IPS-15b (cell line): ENCODE data around the gene AK5.

Source experiments
- H3K27me3 ChIP-seq: one replicate; pipeline ENCODE4 v1.6.1; 2013; ENCODE audit warnings: low read length; ENCODE audit not compliant: control insufficient read depth, insufficient read depth
- H3K36me3 ChIP-seq: one replicate; pipeline ENCODE4 v1.6.1; 2013; ENCODE audit warnings: low read length; ENCODE audit not compliant: control insufficient read depth, insufficient read depth
- H3K4me1 ChIP-seq: one replicate; pipeline ENCODE4 v1.6.1; 2013; ENCODE audit warnings: mild to moderate bottlenecking, low read length; ENCODE audit not compliant: control insufficient read depth, insufficient read depth
- H3K4me3 ChIP-seq: one replicate; pipeline ENCODE4 v1.5.1; 2013; ENCODE audit warnings: low read depth, low read length
- H3K9ac ChIP-seq: one replicate; pipeline ENCODE4 v1.6.1; 2013; ENCODE audit warnings: low read depth, mild to moderate bottlenecking, low read length
- H3K9me3 ChIP-seq: one replicate; pipeline ENCODE4 v1.6.1; 2013; ENCODE audit warnings: mild to moderate bottlenecking, low read length; ENCODE audit not compliant: control insufficient read depth, insufficient read depth

AK5 gene

DNA sequence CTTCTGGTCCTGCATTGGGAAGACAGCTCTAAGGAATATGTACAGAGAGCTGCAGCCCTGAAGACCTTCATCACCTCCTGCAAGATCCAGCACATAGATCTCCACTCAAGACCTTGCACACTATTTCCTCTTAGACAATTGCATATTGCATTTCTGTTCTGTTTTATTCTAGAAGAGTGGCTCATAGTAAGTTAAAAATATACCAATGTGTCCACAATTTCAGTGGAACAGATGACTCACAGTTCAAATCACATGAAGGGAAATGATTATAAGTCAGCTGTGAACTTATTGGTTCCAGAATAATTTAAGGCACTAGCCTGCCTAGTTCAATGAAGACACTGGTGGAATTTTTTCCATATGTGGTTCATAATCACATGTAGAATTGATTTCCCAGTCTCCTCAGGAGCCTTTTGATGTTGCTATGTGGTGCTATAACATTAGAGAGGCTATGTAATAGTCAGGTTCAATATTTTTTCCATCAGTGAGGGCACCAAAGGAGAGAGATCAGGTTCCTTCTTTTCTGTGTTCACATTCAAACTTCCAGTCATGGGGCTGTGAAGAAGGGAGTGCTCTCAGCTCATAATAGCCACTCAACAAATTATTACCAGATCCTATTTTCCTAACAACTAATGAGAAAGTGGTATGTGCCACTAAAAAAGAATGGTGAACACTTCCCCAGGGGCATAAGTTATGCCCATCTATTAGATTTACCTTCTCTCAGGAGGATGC lies 9.8 kb upstream of the AK5 start:
- Histone ChIP-seq H3K36me3 (no peaks in the 10 kb centered on the region), H3K4me1 (peaks cover 4% of the 10 kb centered on the region), H3K9ac (no peak overlapping the region), H3K27me3 (no peaks in the 10 kb centered on the region), H3K4me3 (no peak overlapping the region), H3K9me3 (no peaks in the 10 kb centered on the region)

DNA sequence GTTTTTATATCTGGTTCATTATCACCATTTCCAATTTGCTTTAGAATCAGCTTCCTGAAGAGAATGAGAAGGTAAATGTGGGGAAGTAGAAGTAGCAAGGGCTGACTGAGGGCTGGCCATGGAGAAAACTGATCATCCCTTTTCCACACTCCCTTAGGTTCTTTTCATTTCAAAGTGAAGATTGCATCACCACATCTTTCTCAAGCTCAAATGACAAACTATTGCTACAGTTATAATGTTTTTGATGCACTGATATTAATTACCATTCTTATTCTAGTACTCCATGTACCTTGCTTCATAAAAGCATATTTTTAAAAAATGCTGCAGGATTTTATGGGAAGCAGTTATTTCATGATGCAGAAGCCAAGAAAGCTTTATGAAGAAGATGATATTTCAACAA lies 7.9 kb upstream of the AK5 start:
- Histone ChIP-seq H3K9me3 (no peaks in the 10 kb centered on the region), H3K27me3 (peaks cover 5% of the 10 kb centered on the region), H3K36me3 (no peaks in the 10 kb centered on the region), H3K9ac (no peak overlapping the region), H3K4me1 (peaks cover 4% of the 10 kb centered on the region), H3K4me3 (no peak overlapping the region)

DNA sequence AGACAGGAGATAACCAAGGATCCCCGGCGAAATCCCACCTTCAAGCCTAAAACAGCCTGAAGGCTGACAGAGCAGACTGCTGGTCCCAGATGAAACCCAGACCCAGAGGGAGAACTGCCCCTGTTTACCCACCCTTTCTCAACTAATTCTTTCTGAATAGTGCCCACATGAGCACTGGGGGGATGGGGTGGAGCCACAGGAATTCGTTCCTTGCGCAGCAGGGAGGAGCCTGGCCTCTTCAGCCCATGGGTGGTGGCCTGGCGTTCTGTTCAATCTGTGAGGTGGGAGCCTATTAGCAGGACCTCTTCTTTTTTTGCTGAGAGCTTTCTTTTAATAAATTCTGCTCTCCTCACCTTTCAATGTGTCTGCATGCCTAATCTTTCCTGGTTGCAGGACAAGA lies 6.6 kb upstream of the AK5 start:
- Histone ChIP-seq H3K27me3 (peaks cover 13% of the 10 kb centered on the region), H3K4me3 (no peak overlapping the region), H3K36me3 (no peaks in the 10 kb centered on the region), H3K4me1 (peaks cover 4% of the 10 kb centered on the region), H3K9me3 (no peaks in the 10 kb centered on the region), H3K9ac (no peak overlapping the region)

DNA sequence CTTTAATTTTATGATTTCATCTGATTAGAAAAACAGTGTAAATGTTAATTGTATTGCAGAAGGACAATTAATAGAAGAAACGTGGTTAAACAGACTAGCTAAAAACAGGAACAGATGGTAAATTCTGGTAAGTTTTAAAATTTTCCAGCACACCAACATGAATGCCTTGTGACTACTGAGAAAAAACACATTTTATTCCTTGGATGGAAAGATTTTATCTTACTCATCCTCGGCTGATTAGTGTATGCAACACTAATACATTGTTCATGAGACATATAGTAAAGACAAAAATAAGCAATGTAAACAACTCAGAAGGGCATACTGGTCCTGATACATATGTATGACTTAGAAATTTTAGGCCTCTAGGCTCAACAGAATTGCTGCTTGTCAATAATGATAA lies 4.9 kb upstream of the AK5 start:
- Histone ChIP-seq H3K9ac (no peak overlapping the region), H3K4me3 (no peak overlapping the region), H3K4me1 (peaks cover 4% of the 10 kb centered on the region), H3K9me3 (no peaks in the 10 kb centered on the region), H3K27me3 (peaks cover 27% of the 10 kb centered on the region), H3K36me3 (no peaks in the 10 kb centered on the region)

DNA sequence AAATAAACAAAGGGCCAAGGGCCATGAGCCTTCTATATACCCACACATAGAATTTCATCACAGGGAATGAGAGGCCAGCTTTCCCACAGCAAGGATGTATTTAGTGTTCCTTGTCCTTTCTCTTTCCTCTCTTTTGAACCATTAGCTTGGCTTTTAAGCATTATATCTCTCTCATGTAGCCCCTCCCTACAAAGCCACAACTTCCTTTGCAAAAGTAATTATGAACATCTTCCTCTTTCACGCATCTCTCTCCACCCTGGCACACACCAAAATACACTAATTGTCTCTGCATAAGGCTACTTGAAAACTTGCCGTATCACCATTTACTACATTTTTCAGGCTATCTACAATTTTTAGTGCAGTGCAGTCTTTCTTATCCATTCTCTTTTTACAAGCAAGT lies 1.9 kb upstream of the AK5 start:
- no peak overlapping the region for H3K9ac ChIP-seq
- H3K4me1 ChIP-seq = peaks cover 10% of the 10 kb centered on the region
- H3K9me3 ChIP-seq = no peaks in the 10 kb centered on the region
- peaks cover 42% of the 10 kb centered on the region for H3K27me3 ChIP-seq
- H3K4me3 ChIP-seq = no peak overlapping the region
- no peaks in the 10 kb centered on the region for H3K36me3 ChIP-seq

DNA sequence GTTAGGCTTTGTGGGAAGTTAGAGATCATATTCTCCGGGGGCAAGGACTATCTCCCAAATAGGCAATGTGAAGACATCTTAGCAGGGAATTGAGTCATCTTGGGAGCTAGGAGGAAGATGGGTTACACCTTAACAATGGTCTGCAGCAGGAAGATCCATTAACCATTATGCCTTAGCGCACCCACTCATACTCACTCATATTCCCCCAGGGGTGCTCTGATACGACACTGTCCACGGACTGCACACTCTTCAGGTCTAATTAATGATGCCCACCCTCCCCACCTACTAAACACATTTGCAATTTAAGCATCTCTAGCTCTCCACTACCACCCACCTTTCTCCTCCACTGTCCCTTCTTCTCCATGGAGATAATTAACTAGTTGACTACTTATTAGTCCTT lies 857 bp upstream of the AK5 start:
- H3K27me3 ChIP-seq = peaks cover 42% of the 10 kb centered on the region
- no peak overlapping the region for H3K9ac ChIP-seq
- peaks cover 7% of the 10 kb centered on the region for H3K4me1 ChIP-seq
- H3K9me3 ChIP-seq = no peaks in the 10 kb centered on the region
- peak overlapping the region; percentile 88 for H3K4me3 ChIP-seq
- no peaks in the 10 kb centered on the region for H3K36me3 ChIP-seq

DNA sequence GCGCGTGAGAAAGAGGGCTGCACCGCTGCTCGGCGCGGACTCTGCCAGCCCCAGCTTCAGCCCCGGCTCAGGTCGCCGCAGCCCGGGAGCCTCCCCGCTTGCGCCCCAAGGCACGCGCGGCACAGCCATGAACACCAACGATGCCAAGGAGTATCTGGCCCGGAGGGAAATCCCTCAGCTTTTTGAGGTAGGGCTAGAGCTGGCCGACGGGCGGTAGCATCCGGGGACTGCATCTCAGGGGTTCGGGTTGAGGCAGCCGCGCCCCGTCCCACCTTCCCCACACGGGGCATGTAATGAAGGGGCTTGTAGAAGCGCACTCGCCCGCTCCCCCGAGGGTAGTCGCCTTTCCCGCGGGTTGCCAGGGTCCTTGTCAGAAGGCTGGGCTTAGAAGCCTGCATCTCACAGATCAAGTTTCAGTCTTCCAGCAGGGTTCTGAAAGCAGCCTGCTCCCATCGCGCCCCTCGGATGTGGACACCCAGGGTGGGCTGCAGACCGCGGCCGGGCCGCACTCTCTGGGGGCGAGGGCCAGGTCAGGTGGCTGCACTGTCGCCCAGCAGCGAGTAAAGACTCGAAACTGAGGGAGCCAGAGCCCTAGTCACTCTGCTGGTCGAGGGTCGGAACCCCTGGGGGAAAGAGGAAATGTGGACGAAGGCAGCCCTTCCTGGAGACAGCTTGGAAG lies 507 bp downstream of the AK5 start:
- Histone ChIP-seq H3K4me3 (peak overlapping the region; percentile 88), H3K9me3 (no peaks in the 10 kb centered on the region), H3K36me3 (no peaks in the 10 kb centered on the region), H3K9ac (peak overlapping the region; percentile 49), H3K27me3 (peaks cover 42% of the 10 kb centered on the region), H3K4me1 (peaks cover 7% of the 10 kb centered on the region)

DNA sequence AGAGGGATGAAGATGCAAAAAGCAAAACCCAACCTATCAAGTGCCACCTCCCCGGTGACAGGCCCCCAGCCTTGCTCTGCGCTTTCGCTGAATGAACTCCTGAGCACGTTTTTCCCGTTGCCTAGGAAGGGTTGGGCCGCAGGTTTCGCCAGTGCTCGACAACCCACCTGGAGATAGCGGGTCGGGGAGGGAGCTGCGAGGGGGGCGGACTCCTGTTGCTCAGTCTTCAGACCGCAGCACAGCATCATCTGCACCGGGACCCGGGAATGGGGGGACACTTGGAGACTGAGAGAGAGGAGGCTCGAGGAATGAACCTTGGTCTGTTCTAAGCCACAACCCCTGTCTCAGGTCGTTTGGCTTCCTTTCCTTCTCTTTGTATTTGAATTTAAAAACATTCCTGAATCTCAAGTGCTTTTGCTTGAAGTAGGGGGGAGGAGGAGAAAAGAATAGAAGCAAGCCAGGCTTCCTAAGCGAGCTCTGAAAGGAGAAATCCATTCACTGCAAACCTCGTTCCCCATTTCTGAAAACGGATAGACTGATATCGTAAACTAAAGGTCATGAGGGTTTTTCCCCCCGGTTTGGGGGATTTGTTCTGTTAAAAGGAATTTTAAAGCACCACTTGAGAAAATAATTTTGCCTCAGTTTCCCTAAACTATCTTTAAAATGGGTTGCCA lies 1.2 kb downstream of the AK5 start:
- H3K9ac ChIP-seq = peak overlapping the region; percentile 49

DNA sequence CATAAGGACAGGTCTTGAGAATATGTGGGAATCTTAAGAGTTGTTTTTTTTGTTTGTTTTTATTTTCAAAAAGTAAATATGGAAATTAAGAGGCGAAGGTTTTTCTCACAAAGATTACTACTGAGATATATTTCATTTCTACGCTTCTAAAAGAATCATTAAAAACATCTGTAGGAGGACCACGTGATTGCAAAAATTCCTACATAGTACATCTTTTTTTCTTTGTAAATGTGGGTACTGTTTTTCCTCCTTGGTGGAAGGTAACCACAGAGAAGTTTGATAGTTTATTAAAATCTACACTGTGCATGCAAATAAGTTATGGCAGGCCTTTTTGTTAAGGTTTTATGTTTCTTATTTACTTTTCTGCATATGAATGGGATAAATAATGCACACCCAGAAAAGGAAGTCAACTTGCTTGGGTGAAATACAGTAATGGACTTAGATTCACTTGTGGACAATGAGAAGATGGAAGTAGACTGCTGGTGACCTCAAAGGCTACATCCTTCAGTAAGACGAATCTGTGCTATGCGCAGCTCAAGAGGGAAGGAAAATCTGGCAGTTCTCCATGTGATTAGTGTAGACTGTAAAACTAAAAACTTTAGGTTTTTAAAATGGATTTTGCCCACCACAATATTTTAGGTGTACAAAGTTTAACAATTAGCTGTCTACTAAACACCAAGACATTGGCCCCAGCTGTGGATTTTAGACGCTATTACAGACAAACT lies 2.0 kb downstream of the AK5 start:
- Histone ChIP-seq H3K9ac (no peak overlapping the region), H3K4me3 (peak overlapping the region; percentile 88), H3K27me3 (peaks cover 37% of the 10 kb centered on the region), H3K36me3 (no peaks in the 10 kb centered on the region), H3K4me1 (peaks cover 7% of the 10 kb centered on the region), H3K9me3 (no peaks in the 10 kb centered on the region)

More for the DNA sequence above, 1.2 kb downstream of the AK5 start:
- peak overlapping the region; percentile 88 for H3K4me3 ChIP-seq
- no peaks in the 10 kb centered on the region for H3K9me3 ChIP-seq
- peaks cover 7% of the 10 kb centered on the region for H3K4me1 ChIP-seq
- H3K27me3 ChIP-seq = peaks cover 41% of the 10 kb centered on the region
- H3K36me3 ChIP-seq = no peaks in the 10 kb centered on the region

DNA sequence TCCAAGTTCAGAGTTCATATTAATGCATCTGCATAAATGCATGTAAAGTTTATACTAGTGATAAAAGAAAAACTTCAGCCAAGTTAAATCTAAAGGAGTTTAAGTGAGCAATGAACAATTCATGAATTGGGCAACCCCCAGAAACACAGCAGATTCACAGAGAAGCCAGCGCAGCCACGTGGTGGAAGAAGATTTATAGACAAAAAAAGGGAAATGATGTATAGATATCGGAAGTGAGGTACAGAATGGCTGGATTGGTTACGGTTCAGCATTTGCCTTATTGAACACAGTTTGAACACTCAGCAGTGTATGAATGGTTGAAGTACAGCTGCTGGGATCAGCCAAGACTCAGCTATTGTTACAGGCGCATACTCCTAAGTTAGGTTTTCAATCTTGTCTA lies 5.7 kb downstream of the AK5 start:
- H3K9me3 ChIP-seq = no peaks in the 10 kb centered on the region
- H3K36me3 ChIP-seq = no peaks in the 10 kb centered on the region
- peaks cover 15% of the 10 kb centered on the region for H3K27me3 ChIP-seq
- no peak overlapping the region for H3K4me3 ChIP-seq
- H3K4me1 ChIP-seq = peaks cover 7% of the 10 kb centered on the region
- no peak overlapping the region for H3K9ac ChIP-seq

DNA sequence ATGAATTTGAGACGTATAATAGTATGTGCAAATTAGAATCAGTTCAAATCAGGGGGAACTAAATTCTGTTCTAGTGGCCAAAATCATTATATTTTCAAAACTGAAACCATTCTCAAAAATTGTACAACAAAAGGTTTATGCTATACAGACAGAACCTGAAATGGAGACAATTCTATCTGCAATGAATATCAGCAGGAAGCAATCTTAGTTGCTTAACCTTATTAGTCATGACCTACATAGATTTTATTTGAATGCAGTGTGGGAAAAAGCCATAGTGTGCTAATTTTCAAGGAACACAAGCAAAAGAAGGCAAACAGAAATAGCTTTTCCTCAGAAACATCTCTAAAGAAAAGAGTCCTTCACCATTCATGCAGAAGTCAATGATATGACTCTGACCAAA lies 6.5 kb downstream of the AK5 start:
- Histone ChIP-seq H3K36me3 (no peaks in the 10 kb centered on the region), H3K27me3 (peaks cover 13% of the 10 kb centered on the region), H3K4me1 (peaks cover 7% of the 10 kb centered on the region), H3K9me3 (no peaks in the 10 kb centered on the region), H3K4me3 (no peak overlapping the region), H3K9ac (no peak overlapping the region)
